HCT116 (cell line): ENCODE data around the gene CFAP43. TPM values are rescaled to one million over a fixed set of nuclear protein-coding genes. Genes with fewer than 3 reads are reported as not detected.

Experiments used
- ATAC-seq: fragments of 200-7000 bp; cut with Tn5 transposase; 2 replicates; pipeline ENCODE4 v1.9.1; 2020; ENCODE audit warnings: mild to moderate bottlenecking, moderate library complexity
- BruUV-seq: library from RNA; stranded (reverse); fragments of 400-500 nt; replicated peaks from 2 replicates; lab custom pipeline; 2021; lab: Mats Ljungman, UMichigan
- CTCF ChIA-PET: fragments of 300-600 bp; sonication (Branson Sonifier 250); formaldehyde crosslinking; loops from one replicate; lab custom pipeline; 2021; ENCODE audit warnings: antibody characterized with exemption; lab: Charles Lee
- POLR2A ChIA-PET: fragments of 300-600, 350-600 bp; sonication (Branson Sonifier 250); formaldehyde crosslinking; loops from one replicate; lab custom pipeline; 2021; ENCODE audit warnings: antibody characterized with exemption; lab: Charles Lee
- RAD21 ChIA-PET, 2 experiments: fragments of 300-600 bp; sonication (Branson Sonifier 250); formaldehyde crosslinking; loops; one replicate each; lab custom pipeline; 2023; ENCODE audit warnings: low total read pairs in 2 of 2; ENCODE audit not compliant: uncharacterized antibody in 2 of 2, unreplicated experiment in 2 of 2, low non-redundant PET in 1 of 2; lab: Charles Lee
- DNase-seq: peaks from one replicate; pipeline ENCODE4 v3.0.0-alpha.2; 2010; ENCODE audit warnings: low read depth, low spot score
- H2AFZ ChIP-seq: fragments of 200-600 bp; shearing (Covaris generic), sonication (generic); 2 replicates; pipeline ENCODE4 v1.6.1; 2017; ENCODE audit warnings: low read depth, mixed run types, mixed read lengths, antibody characterized with exemption, low read length; ENCODE audit not compliant: poor library complexity, severe bottlenecking
- H3K27ac ChIP-seq: 2 replicates; pipeline ENCODE4 v1.5.1; 2012; ENCODE audit warnings: low read depth, low read length
- H3K27me3 ChIP-seq: fragments of 200-600 bp; sonication (generic); 2 replicates; pipeline ENCODE4 v1.6.1; 2016; ENCODE audit warnings: mixed run types, low read length, mixed read lengths; ENCODE audit not compliant: insufficient read depth
- H3K36me3 ChIP-seq, 2 experiments: fragments of 200-500 bp in 1 of 2; fragments of 200-600 bp in 1 of 2; sonication (Bioruptor generic) in 1 of 2; sonication (generic) in 1 of 2; 2 replicates each; pipeline versions ENCODE4 v1.5.1 to v1.6.1; 2014 to 2016; ENCODE audit warnings: low read length in 2 of 2, inconsistent platforms in 1 of 2, mixed read lengths in 1 of 2, mixed run types in 1 of 2; ENCODE audit not compliant: insufficient read depth in 2 of 2, control insufficient read depth in 1 of 2
- H3K4me1 ChIP-seq, 2 experiments: fragments of 200-600 bp in 1 of 2; sonication (generic) in 1 of 2; 2 replicates each; pipeline versions ENCODE4 v1.5.1 to v1.6.1; 2012 to 2017; ENCODE audit warnings: low read length in 2 of 2, inconsistent platforms in 1 of 2, mild to moderate bottlenecking in 1 of 2, mixed read lengths in 1 of 2, mixed run types in 1 of 2, moderate library complexity in 1 of 2; ENCODE audit not compliant: insufficient read depth in 2 of 2, control insufficient read depth in 1 of 2
- H3K4me2 ChIP-seq: fragments of 200-600 bp; sonication (generic); 2 replicates; pipeline ENCODE4 v1.6.1; 2017; ENCODE audit warnings: mixed run types, low read length, mixed read lengths
- H3K4me3 ChIP-seq, 2 experiments: fragments of 200-600 bp in 1 of 2; sonication (generic) in 1 of 2; replicated peaks in 1 of 2; 2 replicates each; pipeline ENCODE4 v1.5.1; 2011 to 2016; ENCODE audit warnings: low read length in 2 of 2, control low read depth in 1 of 2, low read depth in 1 of 2, mild to moderate bottlenecking in 1 of 2, mixed read lengths in 1 of 2, mixed run types in 1 of 2
- H3K79me2 ChIP-seq: fragments of 200-600 bp; sonication (generic); 2 replicates; pipeline ENCODE4 v1.6.1; 2017; ENCODE audit warnings: mild to moderate bottlenecking, mixed run types, low read length, moderate library complexity, mixed read lengths; ENCODE audit not compliant: insufficient read depth
- H3K9ac ChIP-seq: fragments of 200-600 bp; sonication (generic); 2 replicates; pipeline ENCODE4 v1.6.1; 2016; ENCODE audit warnings: low read length, mixed read lengths
- H3K9me2 ChIP-seq: fragments of 200-600 bp; sonication (generic), shearing (Covaris generic); 2 replicates; pipeline ENCODE4 v1.6.1; 2017; ENCODE audit warnings: mixed run types, mild to moderate bottlenecking, moderate library complexity; ENCODE audit not compliant: insufficient read depth
- H3K9me3 ChIP-seq, 2 experiments: fragments of 200-500 bp in 1 of 2; fragments of 200-600 bp in 1 of 2; sonication (Bioruptor generic) in 1 of 2; sonication (generic) in 1 of 2; 2 replicates each; pipeline ENCODE4 v1.6.1; 2014 to 2017; ENCODE audit warnings: low read length in 2 of 2, mixed read lengths in 2 of 2, inconsistent platforms in 1 of 2, low read depth in 1 of 2, mild to moderate bottlenecking in 1 of 2, mixed run types in 1 of 2, moderate library complexity in 1 of 2; ENCODE audit not compliant: control insufficient read depth in 1 of 2, insufficient read depth in 1 of 2
- H4K20me1 ChIP-seq: fragments of 200-600 bp; sonication (generic), shearing (Covaris generic); 2 replicates; pipeline ENCODE4 v1.6.1; 2017; ENCODE audit warnings: mixed run types, mild to moderate bottlenecking, moderate library complexity; ENCODE audit not compliant: insufficient read depth
- ATF3 ChIP-seq: IDR thresholded peaks from 2 replicates; pipeline ENCODE4 v1.6.1; 2012
- CBX3 ChIP-seq: IDR thresholded peaks from 2 replicates; pipeline ENCODE4 v1.6.1; 2012; ENCODE audit warnings: low read depth
- CEBPB ChIP-seq: IDR thresholded peaks from 2 replicates; pipeline ENCODE4 v1.6.1; 2012; ENCODE audit warnings: low read depth
- CTCF ChIP-seq, 3 experiments: fragments of 200-600 bp in 1 of 3; sonication (generic) in 1 of 3; IDR thresholded peaks in 2 of 3; conservative IDR thresholded peaks in 1 of 3; 2 replicates each; pipeline ENCODE4 v1.5.1; 2012 to 2017; ENCODE audit warnings: low read depth in 2 of 3, low read length in 2 of 3, antibody characterized with exemption in 1 of 3, borderline replicate concordance in 1 of 3, control low read depth in 1 of 3, mild to moderate bottlenecking in 1 of 3, mixed read lengths in 1 of 3, mixed run types in 1 of 3, moderate library complexity in 1 of 3; ENCODE audit not compliant: insufficient read depth in 1 of 3
- EGR1 ChIP-seq: IDR thresholded peaks from 2 replicates; pipeline ENCODE4 v1.6.1; 2012; ENCODE audit warnings: low read depth
- FOSL1 ChIP-seq: IDR thresholded peaks from 2 replicates; pipeline ENCODE4 v1.6.1; 2012; ENCODE audit warnings: low read depth
- RAD21 ChIP-seq: IDR thresholded peaks from 2 replicates; pipeline ENCODE4 v1.6.1; 2012; ENCODE audit warnings: low read depth, mild to moderate bottlenecking
- SIN3A ChIP-seq: IDR thresholded peaks from 2 replicates; pipeline ENCODE4 v1.6.1; 2012; ENCODE audit warnings: low read depth
- SP1 ChIP-seq: IDR thresholded peaks from 2 replicates; pipeline ENCODE4 v1.6.1; 2012; ENCODE audit warnings: low read depth
- ZNF274 ChIP-seq: fragments of 200-500 bp; sonication (Bioruptor generic); IDR thresholded peaks from 2 replicates; pipeline ENCODE4 v1.6.1; 2014; ENCODE audit warnings: mild to moderate bottlenecking, low read depth, low read length, inconsistent platforms
- intact Hi-C: fragments of 100-400 bp; cut with micrococcal nuclease; formaldehyde crosslinking; loops from 2 replicates; pipeline ENCODE4 v1.10.0; 2022
- total RNA-seq: library from RNA; stranded (reverse); gene quantifications from one replicate; pipeline ENCODE4 v1.2.1, GENCODE V29; 2021; ENCODE audit not compliant: unreplicated experiment
- TF ChIP-seq, protein P1 (sequence below): IDR thresholded peaks from 2 replicates; pipeline ENCODE4 v1.6.1; 2011; ENCODE audit warnings: mild to moderate bottlenecking, low read length, moderate library complexity; ENCODE audit not compliant: insufficient replicate concordance; ENCODE audit errors: extremely low read depth
- TF ChIP-seq, protein P2 (sequence below): IDR thresholded peaks from 2 replicates; pipeline ENCODE4 v1.6.1; 2012; ENCODE audit warnings: low read depth

The CFAP43 gene
- total RNA-seq, 1 experiment from 2014 or later = 4.0 TPM

DNA sequence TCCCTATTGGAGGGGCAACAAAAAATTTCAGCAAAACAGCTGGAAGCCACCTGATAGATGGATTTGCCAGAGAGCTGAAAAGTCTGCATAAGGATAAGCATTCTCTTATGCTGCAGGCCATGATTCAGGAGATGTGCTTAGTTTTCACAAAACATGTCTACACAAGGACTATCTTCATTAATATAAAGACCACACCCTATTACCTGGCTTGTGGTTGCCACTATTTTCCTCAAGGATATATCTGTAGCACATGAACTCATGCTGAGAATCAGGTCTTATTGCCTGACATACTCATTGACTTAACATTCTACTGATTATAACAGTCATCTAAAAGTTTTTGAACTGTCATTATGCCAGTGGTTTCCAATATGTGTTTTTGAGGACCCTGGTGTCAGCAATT lies 139.4 kb downstream of the CFAP43 start (continued):
- TF ChIP-seq ZNF274 = no peak
- no peak for TF ChIP-seq CTCF (IDR thresholded peaks at IDR 0.05 in 2 of 3, conservative IDR thresholded peaks at IDR 0.05 in 1 of 3; ENCODE audit: borderline replicate concordance in 1 of 3, insufficient read depth in 1 of 3, low read depth in 2 of 3, low read length in 2 of 3)
- TF ChIP-seq, protein P1, sequence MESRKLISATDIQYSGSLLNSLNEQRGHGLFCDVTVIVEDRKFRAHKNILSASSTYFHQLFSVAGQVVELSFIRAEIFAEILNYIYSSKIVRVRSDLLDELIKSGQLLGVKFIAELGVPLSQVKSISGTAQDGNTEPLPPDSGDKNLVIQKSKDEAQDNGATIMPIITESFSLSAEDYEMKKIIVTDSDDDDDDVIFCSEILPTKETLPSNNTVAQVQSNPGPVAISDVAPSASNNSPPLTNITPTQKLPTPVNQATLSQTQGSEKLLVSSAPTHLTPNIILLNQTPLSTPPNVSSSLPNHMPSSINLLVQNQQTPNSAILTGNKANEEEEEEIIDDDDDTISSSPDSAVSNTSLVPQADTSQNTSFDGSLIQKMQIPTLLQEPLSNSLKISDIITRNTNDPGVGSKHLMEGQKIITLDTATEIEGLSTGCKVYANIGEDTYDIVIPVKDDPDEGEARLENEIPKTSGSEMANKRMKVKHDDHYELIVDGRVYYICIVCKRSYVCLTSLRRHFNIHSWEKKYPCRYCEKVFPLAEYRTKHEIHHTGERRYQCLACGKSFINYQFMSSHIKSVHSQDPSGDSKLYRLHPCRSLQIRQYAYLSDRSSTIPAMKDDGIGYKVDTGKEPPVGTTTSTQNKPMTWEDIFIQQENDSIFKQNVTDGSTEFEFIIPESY = no peak
- no peak for TF ChIP-seq EGR1
- TF ChIP-seq CEBPB = no peak
- no peak for TF ChIP-seq RAD21

DNA sequence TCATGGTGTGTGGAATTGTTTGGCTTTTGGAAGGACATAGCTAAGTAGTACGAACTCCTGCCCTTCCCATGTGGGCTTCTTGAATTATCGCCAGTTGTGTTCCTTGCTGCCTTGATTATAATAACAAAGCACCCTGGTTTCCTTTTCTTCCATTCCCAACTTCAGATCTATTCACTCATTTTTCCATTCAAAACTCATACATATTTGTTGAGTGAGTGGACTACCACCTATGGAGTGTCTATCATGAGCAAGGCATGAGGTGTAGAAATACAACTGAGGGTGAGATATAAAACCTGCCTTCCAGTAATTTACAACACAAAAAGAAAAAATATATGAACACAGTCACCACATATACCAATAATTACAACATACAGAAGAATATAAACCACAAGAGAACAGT lies 141.6 kb downstream of the CFAP43 start:
- Histone ChIP-seq H3K9ac (no peak overlapping the region), H3K79me2 (no peaks in the 10 kb centered on the region), H4K20me1 (no peaks in the 10 kb centered on the region), H3K9me3 (peaks cover 0 to 24% of the 10 kb centered on the region in 2 experiments; a peak in 1 of 4 replicates), H3K4me1 (peaks cover 8 to 37% of the 10 kb centered on the region in 2 experiments; a peak in 3 of 4 replicates), H3K27me3 (no peaks in the 10 kb centered on the region), H3K36me3 (peaks cover 0 to 12% of the 10 kb centered on the region in 2 experiments; a peak in 1 of 4 replicates), H2AFZ (peak overlapping the region; percentile 17), H3K9me2 (no peaks in the 10 kb centered on the region), H3K4me3 (no peak overlapping the region), H3K4me2 (no peak overlapping the region), H3K27ac (no peak overlapping the region)
- no peak for TF ChIP-seq ATF3
- TF ChIP-seq SP1 = 0 out of 2 replicates have a peak, but pooled peaks have one; percentile 4
- TF ChIP-seq, protein P2, sequence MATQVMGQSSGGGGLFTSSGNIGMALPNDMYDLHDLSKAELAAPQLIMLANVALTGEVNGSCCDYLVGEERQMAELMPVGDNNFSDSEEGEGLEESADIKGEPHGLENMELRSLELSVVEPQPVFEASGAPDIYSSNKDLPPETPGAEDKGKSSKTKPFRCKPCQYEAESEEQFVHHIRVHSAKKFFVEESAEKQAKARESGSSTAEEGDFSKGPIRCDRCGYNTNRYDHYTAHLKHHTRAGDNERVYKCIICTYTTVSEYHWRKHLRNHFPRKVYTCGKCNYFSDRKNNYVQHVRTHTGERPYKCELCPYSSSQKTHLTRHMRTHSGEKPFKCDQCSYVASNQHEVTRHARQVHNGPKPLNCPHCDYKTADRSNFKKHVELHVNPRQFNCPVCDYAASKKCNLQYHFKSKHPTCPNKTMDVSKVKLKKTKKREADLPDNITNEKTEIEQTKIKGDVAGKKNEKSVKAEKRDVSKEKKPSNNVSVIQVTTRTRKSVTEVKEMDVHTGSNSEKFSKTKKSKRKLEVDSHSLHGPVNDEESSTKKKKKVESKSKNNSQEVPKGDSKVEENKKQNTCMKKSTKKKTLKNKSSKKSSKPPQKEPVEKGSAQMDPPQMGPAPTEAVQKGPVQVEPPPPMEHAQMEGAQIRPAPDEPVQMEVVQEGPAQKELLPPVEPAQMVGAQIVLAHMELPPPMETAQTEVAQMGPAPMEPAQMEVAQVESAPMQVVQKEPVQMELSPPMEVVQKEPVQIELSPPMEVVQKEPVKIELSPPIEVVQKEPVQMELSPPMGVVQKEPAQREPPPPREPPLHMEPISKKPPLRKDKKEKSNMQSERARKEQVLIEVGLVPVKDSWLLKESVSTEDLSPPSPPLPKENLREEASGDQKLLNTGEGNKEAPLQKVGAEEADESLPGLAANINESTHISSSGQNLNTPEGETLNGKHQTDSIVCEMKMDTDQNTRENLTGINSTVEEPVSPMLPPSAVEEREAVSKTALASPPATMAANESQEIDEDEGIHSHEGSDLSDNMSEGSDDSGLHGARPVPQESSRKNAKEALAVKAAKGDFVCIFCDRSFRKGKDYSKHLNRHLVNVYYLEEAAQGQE = no peak
- peak; percentile 42; the same call in 1 of the 2 replicates for TF ChIP-seq CBX3
- no peak for TF ChIP-seq EGR1
- TF ChIP-seq SIN3A = no peak
- peak; percentile 19; the same call in 1 of the 2 replicates for TF ChIP-seq FOSL1
- DNase-seq (no peak), ATAC-seq (no peak)
- ChIA-PET RAD21 (no interaction called here), CTCF (interaction anchor here (1.4 kb wide), 1 partner anchor 184 kb away, joined by 3 read pairs; no protein-coding TSS in a partner anchor), POLR2A (no interaction called here)
- intact Hi-C loops = no loop called here
- no TSS peak for BruUV-seq
